Lower leg skin (tissue), 3 donors: Measurements from ENCODE around the gene CFAP43.

Experiments
- CTCF ChIP-seq, 3 donors: fragments of 450-650 bp; IDR thresholded peaks; one replicate each; pipeline ENCODE4 v1.5.1; 2016; ENCODE audit warnings: antibody characterized with exemption in 3 of 3, mild to moderate bottlenecking in 3 of 3, moderate library complexity in 2 of 3
- POLR2A ChIP-seq, 2 donors: fragments of 450-650 bp; IDR thresholded peaks; one replicate each; pipeline ENCODE4 v1.6.1; 2016 to 2017; ENCODE audit warnings: antibody characterized with exemption in 2 of 2, mild to moderate bottlenecking in 1 of 2, moderate library complexity in 1 of 2

- TF ChIP-seq CTCF (IDR thresholded peaks at IDR 0.05) = no peak
- TF ChIP-seq POLR2A (IDR thresholded peaks at IDR 0.05) = no peak
These were observed 127.2 kb downstream of the CFAP43 start for GRCh38 chr10:104104926-104105325.
